RCC 7860 (cell line): ENCODE measurements around the gene NHSL2.
A peak's percentile ranks its signal among the peaks of the same experiment; 100 is the strongest.

Experiments
- DNase-seq: peaks from one replicate; pipeline ENCODE4 v3.0.0-alpha.2; 2015; ENCODE audit warnings: low spot score
- FAIRE-seq: peaks from 2 replicates; lab custom pipeline; 2012; peaks lifted over from hg19 to GRCh38; lab: Jason Lieb, UNC

The NHSL2 gene

DNA sequence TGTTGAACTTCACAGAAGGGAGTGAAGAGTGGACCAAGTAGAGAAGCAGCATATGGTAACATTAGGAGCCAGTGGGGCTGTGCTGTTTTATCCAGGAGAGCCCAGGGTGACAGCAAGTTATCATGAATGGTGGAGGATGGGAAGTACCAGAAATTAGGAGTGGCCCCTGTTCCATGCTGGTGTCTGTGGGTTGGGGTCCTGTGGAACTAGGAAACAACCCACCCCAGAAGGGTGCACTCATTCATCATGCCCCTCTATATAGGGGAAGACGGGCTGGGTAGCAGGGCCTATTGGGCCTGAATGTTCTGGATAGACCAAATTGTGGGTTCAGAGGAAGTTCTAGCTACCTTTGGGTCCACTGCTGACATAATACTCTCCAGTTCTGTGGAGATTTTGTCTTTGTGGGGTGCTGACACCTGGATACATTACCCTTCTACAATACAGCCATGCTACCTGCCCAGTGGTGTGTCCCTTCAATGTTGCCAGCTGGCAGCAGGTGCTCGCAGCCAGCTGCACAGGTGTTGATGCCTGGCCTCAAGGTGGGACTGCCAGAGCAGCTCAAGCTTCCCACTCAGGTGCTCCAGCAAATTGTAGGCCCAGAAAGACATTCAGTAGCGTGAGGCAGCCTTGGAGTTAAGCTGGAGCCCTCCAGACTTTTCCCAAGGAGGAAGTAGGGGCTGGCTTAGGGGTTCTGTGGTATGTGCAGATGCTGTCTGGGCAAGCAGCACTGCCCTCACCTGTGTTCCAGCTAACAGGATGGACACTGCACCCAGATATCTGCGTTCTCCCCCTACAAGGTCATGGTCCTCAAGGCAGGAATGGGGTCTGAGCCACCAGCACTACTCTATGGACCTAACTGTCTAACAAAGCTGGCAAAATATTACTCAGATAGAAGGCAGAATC lies 106.5 kb downstream of the NHSL2 start:
- DNase-seq (no peak), FAIRE-seq (no peak)

DNA sequence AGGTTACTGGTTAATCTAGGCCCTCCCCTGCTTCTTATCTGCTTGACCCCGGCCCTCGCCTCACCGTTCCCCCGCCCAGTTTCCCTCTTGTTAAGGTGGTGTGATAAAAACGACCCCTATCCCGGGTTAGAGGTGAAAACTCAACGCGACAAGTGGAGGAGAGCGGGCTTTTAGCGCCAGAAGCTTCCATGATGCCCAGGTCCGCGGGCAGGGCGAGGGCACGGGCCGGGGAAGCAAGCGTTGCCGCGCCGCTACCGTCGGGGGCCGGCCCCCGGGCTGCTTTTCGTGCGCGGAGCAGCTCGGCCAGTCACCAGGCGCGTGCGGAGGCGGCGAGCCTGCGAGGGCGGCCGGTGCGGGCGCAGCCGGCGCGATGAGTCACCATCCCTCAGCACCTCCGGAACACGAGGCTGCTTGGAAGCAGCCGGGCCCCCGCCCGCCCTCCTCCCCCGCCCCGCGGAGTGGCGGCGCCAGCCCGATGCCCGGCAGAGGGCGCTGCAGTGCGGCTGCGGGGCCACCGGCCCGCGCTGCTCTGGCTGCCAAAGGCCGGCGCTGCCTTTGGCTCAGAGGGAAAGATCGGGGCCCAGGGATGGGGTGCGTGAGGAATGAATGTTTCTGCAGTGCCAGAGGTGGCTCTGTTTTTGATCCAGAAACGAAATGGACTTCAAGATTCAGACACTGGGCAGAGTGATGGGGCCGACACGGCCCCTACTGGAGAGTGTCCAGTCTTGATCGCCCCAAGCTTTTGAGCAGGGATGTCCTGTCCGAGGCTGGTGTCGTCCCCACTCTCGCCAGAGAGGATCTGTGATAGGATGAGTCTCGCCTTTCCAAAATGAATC lies 107.8 kb downstream of the NHSL2 start:
- FAIRE-seq (no peak), DNase-seq (peak; percentile 68)

DNA sequence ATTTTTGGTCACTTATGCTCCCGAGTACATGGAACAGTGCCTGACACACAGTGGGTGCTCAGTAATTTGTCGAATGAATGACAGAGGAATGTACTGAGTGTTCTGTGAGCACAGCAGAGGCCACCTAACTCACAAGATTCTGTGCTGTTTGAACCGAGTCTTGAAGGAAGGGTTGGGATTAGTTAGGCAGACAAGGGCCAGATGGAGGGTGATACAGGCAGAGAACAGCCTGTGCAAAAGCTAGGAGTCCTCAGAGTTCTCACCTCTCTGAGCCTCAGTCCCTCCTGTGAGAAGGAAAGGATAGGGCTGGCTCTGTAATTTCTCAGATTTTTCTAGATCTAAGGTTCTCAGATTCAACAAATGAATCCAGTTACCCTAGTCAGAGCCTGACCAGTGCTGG lies 108.8 kb downstream of the NHSL2 start:
- DNase-seq (no peak), FAIRE-seq (no peak)

DNA sequence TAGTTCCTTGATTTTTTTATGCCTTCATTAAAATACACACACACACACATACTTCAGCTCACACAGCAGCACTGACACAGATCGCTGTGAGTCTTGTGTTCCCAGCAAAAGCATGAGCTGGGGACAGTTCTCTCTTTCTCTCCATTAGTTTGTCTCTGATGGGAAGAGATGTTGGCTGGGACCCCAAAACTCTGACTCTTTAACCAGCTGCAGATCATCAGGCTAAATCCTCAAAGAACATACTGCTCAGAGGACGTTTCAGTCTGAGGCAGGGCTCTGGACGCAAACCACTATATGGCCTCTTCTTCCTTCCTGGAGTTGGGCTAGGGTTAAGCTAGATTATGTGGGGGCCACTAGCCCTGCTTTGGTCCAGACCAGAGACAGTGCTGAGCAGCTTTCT lies 109.6 kb downstream of the NHSL2 start:
- FAIRE-seq (no peak), DNase-seq (no peak)

DNA sequence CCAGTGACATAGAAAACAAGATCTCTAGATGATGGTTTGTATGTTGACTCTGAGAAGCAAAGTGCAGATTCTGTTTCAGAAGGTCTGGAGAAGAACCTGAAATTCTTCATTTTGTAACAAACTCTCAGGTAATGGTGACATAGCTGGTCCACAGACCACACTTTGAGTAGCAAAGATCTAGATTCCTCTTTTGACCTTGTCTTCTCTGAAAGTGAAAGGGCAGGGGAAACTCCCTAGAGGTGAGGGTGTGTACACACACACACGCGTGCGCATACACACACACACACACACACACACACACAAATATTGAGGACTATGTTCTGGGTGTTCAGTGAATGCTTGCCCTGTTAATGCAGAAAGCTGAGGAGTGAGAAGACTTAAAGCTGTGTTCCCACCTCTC lies 110.1 kb downstream of the NHSL2 start:
- FAIRE-seq (no peak), DNase-seq (no peak)

DNA sequence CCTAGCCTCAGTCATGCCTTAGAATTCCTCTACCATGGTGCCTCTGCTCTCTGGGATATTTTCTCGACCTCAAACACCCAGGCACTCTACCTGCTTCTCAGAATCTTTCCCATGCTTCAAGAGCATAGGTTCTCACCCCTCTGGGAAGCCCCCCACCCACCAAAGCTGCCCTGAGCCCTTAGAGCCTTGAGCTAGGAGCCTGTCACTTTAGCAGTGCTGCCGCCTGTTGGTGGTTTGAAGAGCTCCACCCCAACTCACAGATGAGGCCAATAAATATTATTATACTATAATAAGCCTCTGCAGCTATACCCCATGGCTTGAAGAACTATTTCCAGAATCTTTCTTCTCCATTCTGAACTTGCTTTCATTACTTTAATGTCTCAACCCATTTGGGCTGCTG lies 111.3 kb downstream of the NHSL2 start:
- no peak for FAIRE-seq
- DNase-seq = no peak

DNA sequence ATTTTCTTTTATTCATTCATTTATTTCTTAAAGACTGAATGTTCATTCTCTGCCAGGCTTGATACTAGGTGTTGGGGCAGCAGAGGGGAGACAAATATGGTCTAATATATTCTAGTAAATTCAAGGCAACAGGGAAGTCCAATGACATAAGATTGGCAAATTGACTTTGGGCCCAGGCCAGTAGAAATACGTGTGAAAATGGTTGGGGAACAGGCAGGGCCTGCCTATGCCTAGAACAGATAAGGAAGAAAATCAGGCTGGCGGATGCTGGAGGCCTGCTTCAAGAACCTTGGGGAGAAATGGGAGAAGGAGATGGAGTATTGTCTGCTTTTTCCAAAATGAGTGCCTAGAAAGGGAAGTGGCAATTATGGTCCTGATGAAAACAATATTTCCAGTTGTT lies 112.4 kb downstream of the NHSL2 start:
- DNase-seq (no peak), FAIRE-seq (no peak)

DNA sequence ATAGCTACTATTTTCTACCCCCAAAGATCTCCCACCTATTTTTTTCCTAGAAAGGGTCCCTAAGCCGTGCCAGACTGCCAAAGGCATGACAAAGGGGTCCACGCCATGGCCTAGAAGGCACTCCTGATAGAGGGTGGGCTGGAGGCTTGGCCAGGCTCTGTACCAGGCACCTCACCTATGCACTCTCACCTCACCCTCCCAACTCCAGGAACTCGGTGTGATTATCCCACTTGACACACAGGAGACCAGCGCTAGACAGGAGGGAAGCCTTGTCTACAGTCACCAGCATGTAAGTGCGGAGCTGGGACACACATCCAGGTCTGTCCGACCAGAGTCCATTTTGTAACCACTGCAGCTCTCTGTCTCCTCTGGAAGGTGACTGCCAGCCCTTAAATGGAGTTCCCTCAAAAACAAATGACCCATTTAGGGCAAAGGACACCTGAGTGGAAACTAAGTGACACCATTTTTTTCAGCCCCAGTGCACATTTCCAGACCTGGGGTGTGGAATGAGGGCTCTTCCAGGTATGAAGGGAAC lies 114.7 kb downstream of the NHSL2 start:
- no peak for FAIRE-seq
- no peak for DNase-seq

DNA sequence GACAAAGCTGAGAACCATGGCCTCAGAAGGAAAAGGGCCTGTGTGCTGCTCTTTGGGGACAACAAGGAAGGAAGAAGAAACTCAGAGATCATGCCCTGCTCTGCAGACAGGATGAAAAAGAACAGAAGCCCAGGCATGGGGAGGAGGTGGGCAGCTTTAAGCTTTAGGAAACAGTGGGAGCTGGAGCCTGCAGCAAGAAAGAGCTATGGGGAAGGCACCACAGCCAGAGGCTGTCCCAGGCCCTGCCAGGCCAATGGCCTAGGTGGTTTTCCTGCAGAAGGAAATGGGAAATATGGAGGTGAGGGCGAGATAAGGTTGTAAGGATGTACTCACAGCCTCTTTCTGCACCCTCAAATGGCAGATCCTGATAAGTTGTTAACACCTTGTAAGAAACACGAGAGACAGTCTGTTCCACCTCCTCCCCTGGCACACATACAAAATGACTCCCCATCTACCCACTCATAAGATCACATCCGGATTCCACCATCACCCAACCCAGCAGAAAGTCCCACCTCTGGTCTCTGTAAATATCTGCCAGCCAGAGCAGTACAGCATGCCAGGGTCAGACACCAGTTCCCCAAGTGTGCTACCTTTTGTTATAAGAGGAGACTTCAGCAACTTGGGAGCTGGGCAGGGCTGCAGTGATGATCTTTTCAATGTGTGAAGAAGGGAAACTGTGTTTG lies 115.8 kb downstream of the NHSL2 start:
- FAIRE-seq (no peak), DNase-seq (no peak)

DNA sequence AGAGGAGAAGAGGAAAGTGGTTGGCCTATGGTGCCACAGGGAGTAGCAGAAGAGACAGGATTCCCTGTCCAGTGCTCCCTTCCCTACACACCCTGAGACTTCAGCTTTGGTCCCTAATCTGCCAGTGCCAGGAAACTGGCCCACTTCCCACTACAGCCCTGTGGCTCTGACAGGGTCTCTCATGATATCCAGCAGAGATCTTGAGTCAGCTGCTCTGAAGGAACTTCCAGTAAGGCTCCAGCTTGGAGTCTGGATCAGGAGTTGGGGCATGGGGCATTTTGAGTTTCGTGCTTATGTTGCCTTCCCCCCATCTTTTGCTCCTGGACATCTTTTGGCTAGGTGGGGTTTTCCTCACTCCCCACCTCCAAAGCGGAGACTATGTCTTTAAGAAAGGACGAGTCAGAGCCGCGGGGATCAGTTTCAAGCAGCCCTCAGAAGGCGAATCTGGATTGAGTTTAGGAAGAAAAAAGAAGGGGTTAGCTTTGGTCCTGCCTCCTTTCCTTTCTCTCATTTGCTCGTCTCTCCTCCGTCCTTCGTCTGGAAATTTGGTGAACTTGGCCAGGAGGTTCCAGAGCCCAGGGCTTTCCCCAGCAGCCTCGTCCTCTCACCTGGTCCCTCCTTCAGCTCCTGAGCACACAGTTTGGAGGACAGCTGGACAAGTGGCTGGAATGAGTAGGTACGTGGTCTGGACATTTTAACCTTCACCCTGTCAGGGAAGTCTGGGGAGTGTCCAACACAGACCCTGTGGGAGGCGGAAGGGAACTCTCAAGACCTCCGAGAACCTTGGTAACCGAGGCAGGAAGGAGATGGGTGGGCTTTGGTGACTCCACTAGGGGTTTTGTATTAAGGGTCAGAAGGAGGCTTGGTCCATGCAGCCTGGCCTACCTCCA lies 116.6 kb downstream of the NHSL2 start:
- FAIRE-seq (no peak), DNase-seq (no peak)

DNA sequence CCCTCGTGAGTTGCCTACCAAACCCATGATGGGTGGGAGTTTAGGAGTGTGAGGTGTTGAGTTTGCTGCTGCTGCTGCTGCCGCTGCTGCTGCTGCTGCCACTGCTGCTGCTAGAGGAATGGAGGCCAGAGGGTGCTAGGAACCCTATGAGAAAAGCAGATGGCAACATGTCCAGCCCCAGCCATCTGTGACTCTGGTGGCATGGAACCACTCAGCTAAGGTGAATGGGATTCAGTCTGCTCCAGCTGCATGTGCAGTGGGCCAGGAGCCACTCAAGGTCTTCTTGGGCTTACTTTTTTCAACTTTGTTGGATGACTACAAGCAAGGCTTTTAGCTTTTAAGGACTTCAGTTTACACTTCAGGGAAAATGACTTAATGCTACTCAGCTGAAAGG lies 117.3 kb downstream of the NHSL2 start:
- DNase-seq (no peak), FAIRE-seq (no peak)

DNA sequence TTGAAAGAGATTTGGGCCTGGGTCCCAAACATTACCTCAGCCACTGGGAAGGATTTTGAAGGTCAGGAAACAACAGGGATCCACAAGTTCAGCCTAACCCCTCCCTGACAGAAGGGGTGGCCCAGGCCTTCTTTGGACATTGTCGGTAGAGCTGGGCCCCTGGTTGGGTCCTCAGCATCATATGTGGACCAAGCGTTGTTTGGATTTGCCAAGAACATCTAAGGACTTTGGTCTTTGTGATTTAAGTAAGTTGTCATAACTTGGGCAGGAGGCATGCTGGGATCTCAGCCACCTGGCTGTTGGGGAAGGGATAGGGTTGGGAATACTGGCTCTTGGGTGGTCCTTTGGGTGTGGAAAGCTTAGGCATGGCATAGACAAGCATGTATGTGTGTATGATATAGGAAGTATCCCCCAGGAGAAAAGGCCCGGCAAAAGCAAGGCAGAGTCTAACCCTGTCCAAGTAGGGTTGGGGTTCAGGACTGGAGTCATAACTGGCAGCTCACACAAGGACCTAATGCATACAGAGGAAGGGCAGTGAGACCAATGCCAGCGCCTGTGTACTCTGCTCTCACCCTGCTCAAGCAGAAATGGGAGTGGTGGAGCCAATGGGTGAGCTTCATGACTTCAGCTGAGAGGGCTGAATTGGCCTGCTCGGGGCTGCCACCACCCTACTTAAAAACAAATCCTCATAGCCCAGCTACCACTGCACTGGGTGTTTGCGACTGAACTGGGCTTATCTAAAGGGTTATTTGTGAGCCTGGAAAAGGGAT lies 118.2 kb downstream of the NHSL2 start:
- FAIRE-seq (no peak), DNase-seq (no peak)

DNA sequence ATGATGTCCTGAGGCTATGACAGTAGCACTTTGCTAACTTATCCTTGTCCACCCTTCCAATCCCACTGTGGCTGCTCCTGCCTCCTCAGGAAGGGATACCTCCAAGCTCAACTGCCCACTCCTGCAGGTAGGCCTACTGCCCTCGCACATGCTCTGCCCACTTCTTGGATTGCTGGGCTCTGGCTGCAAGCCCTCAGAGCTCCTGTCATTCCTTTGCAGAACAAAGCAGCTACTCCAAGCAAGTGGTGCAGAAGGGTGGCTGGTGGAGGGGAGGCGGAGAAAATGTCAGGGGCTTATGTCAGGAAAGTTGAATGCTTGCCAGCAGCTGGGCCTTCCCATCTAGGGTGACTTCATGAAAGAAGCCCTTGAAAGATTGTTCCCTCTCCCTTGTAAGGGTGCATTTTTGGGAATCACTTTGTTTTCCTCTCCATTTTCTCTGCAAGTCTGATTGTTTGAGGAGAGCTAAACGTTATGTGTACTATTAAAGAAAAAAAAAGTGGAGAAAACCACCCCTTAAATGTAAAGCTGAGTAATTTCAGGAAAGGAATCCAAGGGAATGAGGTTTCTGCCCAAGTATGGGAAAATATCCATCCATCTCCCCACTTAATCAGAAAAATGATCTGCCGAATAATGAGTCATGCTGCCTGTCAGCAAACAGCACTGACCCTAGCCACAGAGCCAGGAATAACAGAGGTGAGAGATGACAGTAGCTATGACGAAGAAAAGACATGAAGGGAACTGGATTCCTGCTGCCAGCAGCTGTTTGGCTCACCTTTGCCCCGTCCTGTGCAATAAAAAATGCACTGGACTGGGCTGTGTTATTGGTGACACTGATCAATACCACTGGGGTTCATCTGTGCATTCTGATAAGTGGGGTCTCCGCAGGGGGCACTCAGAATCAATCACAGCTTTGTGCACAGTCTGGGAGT lies 119.1 kb downstream of the NHSL2 start:
- peak; percentile 82 for DNase-seq
- FAIRE-seq = peak; percentile 75

DNA sequence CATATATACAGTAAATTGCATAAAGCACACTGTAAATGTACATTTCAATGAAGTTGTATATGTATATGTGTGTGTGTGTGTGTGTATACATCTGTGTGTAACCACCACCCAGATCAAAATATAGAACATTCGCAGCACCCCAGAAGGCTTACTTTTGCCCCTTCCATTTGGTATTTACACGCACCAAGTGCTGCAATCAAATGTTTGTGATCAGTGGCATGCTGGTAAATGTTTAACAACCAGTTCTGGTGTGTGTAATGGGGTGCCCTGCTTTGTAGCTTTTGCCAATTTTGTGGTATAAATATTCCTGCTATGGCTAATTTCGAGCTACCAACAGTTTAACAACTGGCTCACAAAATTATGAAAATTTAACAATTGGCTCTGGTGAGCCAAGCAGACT lies 119.8 kb downstream of the NHSL2 start:
- DNase-seq = no peak

DNA sequence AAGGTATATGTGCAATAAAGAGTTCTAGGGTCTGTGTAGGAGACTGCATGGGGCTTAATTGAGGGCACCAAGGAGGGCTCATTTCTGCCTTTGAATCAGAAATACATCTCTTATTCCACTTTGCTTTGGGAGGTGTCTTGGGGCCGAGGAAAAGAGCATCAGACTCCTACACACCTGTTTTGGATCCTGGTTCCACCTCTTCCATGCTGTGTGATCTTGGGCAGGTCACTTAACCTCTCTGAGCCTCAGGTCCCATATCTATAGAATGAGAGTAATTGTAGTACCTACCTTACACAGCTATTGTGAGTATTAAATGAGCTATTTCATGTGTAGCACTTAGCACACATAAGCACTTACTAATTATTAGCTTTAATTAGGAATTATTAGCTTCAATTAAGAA lies 120.5 kb downstream of the NHSL2 start:
- no peak for FAIRE-seq
- DNase-seq = no peak

More for the DNA sequence above, 119.8 kb downstream of the NHSL2 start:
- FAIRE-seq = no peak

DNA sequence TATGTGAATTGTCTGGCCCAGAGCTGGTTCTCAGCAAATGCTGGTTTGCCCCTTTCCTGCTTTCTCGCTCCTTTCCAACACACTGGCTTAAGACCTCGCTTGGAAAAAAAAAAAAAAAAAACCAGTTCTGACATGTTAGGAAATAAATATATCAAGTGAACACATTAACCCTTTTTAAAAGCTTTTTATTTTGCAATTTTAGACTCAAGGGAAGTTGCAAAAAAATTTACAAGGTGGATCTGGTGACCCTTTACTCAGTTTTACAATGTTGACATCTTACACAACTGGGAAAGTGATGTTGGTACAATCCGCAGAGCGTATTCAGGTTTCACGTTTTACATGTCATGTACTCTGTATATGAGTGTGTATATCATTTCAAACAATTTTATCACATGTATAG lies 121.0 kb downstream of the NHSL2 start:
- DNase-seq (no peak), FAIRE-seq (no peak)

DNA sequence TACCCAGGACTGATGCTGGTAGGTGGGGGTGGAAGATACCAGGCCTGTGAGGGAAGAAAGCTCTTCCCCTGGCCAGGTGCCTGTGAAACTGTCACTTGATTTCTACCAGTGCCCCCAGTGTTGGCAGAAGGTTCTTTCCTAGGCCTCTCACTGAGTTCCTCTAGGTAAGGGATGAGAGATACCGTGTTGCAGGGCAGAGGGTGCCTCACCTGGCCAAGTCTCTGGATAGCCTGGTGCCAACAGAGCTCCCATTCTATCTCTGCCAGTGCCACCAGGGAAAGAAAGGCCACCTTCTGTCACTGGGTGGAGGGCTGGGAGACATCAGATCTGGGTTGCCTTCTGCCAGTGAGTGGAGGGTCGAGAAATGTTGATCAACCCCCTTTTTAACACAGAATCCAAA lies 127.0 kb downstream of the NHSL2 start:
- FAIRE-seq = no peak
- DNase-seq = no peak

DNA sequence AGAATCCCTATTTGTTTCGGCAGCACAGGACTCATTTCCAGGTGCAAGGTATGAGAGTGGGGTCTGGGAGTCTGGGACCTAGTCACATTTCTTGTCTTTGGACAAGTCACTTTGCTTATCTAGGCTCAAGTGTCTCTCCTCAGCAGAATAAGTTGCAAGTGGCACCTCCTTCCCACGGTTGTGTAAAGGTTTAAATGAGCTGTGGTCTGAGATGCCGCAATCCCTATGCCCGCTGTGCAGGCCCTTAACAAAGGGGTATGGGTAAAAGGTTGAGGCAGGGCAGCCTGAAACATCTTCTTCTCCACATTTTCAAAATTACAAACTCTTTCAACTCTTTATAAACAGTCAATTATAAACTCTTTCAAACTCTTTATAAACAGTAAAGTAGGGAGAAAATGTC lies 127.4 kb downstream of the NHSL2 start:
- no peak for DNase-seq
- no peak for FAIRE-seq
